GM18951 (cell line): ENCODE measurements around the gene SERPINB1.

Experiments used
- POLR2A ChIP-seq: IDR thresholded peaks from 4 replicates; pipeline ENCODE4 v1.6.1; 2011; ENCODE audit warnings: mild to moderate bottlenecking; ENCODE audit not compliant: insufficient read length, insufficient read depth; ENCODE audit errors: extremely low read depth
- in situ Hi-C: fragments of 300-500 bp; cut with MboI; formaldehyde crosslinking; loops from one replicate; pipeline ENCODE4 v1.12.0; 2022; ENCODE audit warnings: low sequenced_read_pairs, mixed read lengths, inconsistent platforms; ENCODE audit not compliant: unreplicated experiment

The SERPINB1 gene

DNA sequence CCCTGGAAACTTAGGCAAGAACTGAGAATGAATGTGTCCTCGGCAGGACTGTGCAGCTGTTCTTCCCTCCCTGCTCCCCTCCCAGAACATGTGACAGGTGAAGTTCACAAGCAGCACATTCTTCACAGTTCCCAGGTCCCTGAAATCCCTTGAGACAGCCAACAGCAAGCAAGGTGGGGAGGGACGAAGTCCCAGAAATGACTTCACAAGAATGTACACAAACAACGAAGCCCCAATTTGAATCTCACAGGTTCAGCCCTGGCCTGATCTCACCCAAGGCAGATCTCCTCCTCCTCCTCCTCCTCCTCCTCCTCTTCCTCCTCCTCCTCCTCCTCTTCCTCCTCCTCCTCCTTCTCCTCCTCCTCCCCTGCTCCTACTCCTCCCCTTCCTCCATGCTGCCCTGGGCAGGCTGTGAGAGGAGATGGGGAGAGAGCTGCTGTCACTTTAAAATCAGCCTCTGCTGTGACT lies 44.1 kb downstream of the SERPINB1 start:
- in situ Hi-C loops: no loop called here
- no peak for TF ChIP-seq POLR2A

DNA sequence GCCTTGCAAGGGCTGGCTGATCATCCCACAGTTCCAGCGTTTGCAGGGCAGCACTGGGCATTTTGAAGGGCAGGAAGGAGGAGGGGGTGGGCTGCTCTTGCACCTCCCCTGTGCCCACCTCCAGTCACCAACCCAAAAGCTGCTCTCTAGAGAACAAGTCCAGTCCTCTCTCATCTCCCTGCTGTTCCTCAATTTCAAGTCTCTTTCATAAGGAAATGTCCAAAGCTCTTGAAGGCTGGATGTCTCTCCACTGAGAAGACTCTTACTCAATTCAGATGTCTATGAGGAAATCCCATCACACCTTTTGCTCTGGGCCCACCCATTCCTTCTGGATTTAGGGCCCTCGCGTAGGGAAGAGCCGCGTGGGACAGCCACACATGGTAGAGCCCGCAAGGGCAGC lies 44.8 kb downstream of the SERPINB1 start:
- in situ Hi-C loops: no loop called here
- TF ChIP-seq POLR2A: no peak

GRCh38 chr6:2795956-2796355 lies 45.7 kb downstream of the SERPINB1 start:
- no peak for TF ChIP-seq POLR2A
- in situ Hi-C loops: no loop called here

DNA sequence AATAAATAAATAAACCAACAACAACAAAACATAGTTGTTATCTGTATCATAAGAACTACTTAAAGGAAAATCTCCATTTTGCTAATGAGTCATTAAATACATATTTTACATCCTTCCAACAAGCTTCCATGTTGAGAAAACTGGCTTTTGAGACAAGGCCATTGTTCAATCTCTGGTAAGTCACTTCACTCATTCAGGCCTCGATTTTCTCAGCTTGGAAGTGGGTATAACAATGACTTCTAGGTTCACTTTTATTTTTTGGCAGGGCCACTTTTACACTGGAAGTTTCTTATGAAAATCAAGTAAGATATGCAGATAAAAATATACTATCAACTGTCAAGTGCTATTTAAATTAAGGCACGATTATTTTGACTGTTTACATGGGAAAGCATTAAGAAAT lies 46.5 kb downstream of the SERPINB1 start:
- in situ Hi-C loops: no loop called here
- TF ChIP-seq POLR2A: no peak

DNA sequence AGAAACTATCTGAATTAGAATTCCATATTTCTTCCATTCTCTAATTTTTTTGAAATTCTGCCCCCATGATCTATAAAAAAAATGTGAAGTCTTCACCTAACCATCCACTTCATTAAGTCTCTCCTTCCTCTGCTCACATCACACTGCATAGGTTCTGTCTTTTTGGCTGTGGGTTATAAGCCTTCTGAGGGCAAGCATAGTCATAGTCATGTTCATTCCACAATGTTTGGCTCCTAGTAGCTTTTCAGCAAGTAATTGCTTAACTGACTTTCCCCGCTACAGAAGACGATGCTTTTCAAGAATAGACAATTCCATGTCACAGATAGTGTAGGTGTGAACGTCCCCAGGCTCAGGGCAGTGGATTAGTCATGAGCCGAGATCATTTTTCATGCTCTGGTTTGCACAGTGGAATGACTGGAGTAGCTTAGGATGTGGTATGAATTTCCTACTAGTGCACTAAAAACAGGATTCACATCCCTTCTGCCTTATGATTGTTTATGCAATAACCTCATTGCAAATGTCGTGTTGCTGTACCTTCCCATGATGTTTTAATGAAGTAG lies 47.4 kb downstream of the SERPINB1 start:
- no peak for TF ChIP-seq POLR2A
- in situ Hi-C loops: no loop called here

DNA sequence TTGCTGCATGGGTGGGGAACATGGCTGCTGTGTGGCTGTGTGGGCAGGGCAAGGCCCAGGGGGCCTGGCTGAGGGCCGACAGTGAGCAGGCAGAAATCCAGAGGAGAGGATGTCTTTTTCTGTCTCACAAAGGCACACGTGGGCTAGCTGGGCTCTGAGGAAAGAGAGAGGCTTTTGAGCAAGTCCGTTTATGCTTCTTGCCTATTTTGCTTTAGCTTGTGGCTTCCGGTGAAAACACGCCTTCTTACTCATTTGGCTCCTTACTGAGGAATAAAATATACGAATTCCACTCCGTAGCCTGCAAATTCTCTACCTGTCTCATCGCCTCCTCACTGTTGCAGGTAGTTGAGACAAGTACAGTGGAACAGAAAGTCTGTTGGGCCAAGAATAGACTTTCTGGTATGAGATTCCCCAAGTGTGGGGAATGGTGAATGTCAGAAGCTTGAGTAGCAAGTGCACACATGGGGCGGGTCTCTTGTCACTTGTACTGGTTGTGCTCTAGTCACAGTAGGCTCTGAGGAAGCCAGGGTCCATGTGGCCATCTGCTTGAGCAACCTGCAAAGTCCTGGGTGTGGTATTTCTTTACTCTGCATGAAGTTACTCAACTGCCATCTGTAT lies 48.0 kb downstream of the SERPINB1 start:
- in situ Hi-C loops: no loop called here
- TF ChIP-seq POLR2A: no peak

DNA sequence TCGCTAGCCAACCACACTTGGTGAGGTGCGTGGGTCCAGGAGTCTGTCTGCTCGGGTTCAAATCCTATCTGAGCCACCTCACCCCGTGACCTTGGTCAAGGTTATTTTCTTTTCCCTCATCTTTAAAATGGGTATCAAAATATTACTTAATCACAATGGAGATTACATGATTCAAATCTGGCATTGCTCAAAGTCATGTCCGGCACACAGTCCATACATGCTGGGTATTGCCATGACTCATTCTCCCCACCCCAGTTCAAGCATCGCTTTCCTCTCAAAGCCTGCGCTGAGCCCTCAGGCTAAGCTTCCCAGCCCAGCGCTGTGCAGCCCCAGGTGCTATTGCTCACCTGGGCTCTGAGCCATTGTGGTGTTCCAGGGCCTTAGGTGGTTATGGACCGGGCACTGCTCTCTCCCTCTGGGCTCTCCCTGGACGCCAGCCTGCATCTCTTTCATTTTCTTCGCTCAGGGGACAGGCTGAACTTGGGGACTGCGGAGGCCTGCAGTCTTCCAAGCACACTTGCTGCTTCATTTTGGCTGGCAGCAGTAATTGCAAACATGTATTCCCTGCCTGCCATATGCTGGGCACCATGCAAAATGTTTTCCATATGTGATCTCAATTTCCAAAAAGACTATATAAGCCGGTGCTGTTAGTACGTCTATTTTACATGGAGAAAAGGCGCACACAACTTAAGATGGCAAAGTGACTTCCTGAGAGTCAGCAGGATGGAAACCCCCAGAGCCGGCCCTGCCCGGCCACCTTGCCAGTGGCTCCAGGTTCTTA lies 49.1 kb downstream of the SERPINB1 start:
- no peak for TF ChIP-seq POLR2A
- in situ Hi-C loops: no loop called here

DNA sequence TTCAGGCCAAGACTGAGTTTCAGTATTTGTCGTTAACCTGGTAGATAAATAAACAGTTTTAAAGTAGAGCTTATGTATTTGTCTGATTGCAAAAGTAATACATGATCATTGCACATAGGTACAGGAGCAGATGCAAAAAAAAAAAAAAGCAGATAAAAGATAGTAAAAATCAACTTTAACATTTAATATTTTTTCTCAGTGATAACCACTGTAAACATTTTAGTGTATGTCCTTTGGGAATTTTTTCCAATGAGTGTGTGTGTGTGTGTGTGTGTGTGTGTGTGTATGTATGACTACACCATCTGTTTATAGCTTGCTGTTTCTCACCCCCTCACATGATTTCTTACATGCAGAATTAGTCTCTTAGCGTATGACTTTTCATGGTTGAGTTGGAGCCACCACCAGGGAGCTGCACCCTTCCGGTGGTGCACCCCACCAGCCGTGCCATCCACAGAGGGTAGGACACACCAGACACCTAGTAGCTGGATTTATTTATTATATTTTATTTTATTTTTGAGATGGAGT lies 50.2 kb downstream of the SERPINB1 start:
- in situ Hi-C loops: no loop called here
- TF ChIP-seq POLR2A: no peak

- in situ Hi-C loops: no loop called here
Measured at GRCh38 chr6:2790588-2791449, 50.8 kb downstream of the SERPINB1 start.

DNA sequence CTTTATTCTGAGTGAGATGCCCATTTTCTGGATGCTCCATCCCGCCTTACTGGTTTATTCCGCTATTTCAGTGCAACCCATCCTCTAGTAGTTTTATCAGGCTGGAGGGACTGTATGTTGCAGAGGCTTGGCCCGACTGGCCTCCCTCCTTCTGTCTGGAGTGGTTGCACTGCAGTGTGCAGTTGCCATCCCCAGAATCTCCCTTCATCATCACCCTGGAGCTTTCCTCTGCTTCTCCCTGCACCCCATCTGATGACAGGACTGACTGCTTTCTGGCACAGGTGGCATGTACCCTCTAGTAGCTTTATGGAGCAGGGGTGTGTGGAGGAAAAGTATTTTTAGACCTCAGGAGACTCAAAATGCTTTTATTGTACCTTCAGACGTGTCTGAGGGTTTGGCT lies 55.4 kb downstream of the SERPINB1 start:
- TF ChIP-seq POLR2A: no peak
- in situ Hi-C loops: no loop called here

More at GRCh38 chr6:2790588-2791449, 50.8 kb downstream of the SERPINB1 start:
- no peak for TF ChIP-seq POLR2A

DNA sequence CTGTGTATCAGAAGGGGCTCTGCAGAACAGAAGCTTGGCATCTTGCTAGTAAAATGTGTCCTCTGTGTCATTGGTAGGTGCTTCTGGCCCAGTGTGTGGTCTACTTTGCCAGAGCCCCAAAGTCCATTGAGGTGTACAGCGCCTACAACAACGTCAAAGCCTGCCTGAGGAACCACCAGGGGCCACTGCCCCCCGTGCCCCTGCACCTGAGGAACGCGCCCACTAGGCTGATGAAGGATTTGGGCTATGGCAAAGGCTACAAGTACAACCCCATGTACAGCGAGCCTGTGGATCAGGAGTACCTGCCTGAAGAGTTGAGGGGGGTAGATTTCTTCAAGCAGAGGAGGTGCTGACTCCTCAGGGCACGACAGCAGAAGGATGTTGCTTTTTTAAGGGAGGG lies 56.7 kb downstream of the SERPINB1 start:
- in situ Hi-C loops: no loop called here
- no peak for TF ChIP-seq POLR2A

GRCh38 chr6:2784061-2784460 lies 57.6 kb downstream of the SERPINB1 start:
- no peak for TF ChIP-seq POLR2A
- in situ Hi-C loops: no loop called here
